Measurements from ENCODE around the gene TEX52. TPM values are rescaled to one million over a fixed set of nuclear protein-coding genes. Genes with fewer than 3 reads are reported as not detected.

The TEX52 gene
- total and polyA plus RNA-seq, 4 donors: not detected

DNA sequence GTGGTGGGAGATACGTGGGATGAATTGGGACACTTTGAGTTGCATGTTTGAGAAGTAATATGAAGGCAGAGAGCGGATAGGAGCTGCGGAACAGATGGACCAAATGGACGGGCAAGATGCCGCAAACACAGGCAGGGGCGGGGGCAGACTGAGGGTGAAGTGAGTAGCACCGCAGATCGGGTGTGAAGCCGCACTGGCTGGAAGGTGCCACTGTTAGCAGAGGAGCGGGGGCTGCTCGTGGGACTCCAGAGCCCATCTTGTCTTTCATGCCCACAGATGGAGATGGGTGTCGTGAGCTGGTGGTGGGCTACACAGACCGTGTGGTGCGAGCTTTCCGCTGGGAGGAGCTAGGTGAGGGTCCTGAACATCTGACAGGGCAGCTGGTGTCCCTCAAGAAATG, 37.0 kb downstream of the TEX52 start:
- no peaks in the 10 kb centered on the region for H3K27me3 ChIP-seq (ENCODE audit: control insufficient read depth in 4 of 4, insufficient read depth in 4 of 4, low read length in 3 of 4)
- H3K9me3 ChIP-seq (ENCODE audit: control insufficient read depth in 4 of 4, low read length in 3 of 4): no peaks in the 10 kb centered on the region
- 98% methylated on average over 15 of the region's 15 CpGs for WGBS
- H3K4me1 ChIP-seq (ENCODE audit: control insufficient read depth in 4 of 4, insufficient read depth in 4 of 4, low read length in 3 of 4): no peaks in the 10 kb centered on the region
- peaks cover 2 to 64% (median 49%) of the 10 kb centered on the region in 4 donors for H3K36me3 ChIP-seq (ENCODE audit: control insufficient read depth in 4 of 4, insufficient read depth in 3 of 4, low read depth in 1 of 4, low read length in 3 of 4)
- H3K9ac ChIP-seq (ENCODE audit: low read depth in 1 of 2, low read length in 2 of 2): no peak overlapping the region
- H3K27ac ChIP-seq (ENCODE audit: low read depth in 1 of 2, low read length in 2 of 2): no peak overlapping the region
- no peak overlapping the region for H3K4me3 ChIP-seq (ENCODE audit: low read depth in 1 of 3, low read length in 3 of 3)
- TF ChIP-seq HNF4G (IDR thresholded peaks at IDR 0.05) (no peak), EGR1 (IDR thresholded peaks at IDR 0.05; ENCODE audit: low read depth in 2 of 2) (no peak), RAD21 (IDR thresholded peaks at IDR 0.05) (no peak), REST (IDR thresholded peaks at IDR 0.05) (no peak), FOXA1 (IDR thresholded peaks at IDR 0.05) (no peak), NR2F2 (IDR thresholded peaks at IDR 0.05) (no peak), RXRA (IDR thresholded peaks at IDR 0.05) (no peak), TAF1 (conservative IDR thresholded peaks at IDR 0.05) (no peak), ATF3 (IDR thresholded peaks at IDR 0.05) (no peak)
- TF ChIP-seq, protein P1, sequence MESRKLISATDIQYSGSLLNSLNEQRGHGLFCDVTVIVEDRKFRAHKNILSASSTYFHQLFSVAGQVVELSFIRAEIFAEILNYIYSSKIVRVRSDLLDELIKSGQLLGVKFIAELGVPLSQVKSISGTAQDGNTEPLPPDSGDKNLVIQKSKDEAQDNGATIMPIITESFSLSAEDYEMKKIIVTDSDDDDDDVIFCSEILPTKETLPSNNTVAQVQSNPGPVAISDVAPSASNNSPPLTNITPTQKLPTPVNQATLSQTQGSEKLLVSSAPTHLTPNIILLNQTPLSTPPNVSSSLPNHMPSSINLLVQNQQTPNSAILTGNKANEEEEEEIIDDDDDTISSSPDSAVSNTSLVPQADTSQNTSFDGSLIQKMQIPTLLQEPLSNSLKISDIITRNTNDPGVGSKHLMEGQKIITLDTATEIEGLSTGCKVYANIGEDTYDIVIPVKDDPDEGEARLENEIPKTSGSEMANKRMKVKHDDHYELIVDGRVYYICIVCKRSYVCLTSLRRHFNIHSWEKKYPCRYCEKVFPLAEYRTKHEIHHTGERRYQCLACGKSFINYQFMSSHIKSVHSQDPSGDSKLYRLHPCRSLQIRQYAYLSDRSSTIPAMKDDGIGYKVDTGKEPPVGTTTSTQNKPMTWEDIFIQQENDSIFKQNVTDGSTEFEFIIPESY (IDR thresholded peaks at IDR 0.05): no peak
- TF ChIP-seq, protein P2, sequence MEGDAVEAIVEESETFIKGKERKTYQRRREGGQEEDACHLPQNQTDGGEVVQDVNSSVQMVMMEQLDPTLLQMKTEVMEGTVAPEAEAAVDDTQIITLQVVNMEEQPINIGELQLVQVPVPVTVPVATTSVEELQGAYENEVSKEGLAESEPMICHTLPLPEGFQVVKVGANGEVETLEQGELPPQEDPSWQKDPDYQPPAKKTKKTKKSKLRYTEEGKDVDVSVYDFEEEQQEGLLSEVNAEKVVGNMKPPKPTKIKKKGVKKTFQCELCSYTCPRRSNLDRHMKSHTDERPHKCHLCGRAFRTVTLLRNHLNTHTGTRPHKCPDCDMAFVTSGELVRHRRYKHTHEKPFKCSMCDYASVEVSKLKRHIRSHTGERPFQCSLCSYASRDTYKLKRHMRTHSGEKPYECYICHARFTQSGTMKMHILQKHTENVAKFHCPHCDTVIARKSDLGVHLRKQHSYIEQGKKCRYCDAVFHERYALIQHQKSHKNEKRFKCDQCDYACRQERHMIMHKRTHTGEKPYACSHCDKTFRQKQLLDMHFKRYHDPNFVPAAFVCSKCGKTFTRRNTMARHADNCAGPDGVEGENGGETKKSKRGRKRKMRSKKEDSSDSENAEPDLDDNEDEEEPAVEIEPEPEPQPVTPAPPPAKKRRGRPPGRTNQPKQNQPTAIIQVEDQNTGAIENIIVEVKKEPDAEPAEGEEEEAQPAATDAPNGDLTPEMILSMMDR (IDR thresholded peaks at IDR 0.05; ENCODE audit: low read depth, low read length, missing input control): no peak
- DNase-seq (ENCODE audit: low spot score): no peak

DNA sequence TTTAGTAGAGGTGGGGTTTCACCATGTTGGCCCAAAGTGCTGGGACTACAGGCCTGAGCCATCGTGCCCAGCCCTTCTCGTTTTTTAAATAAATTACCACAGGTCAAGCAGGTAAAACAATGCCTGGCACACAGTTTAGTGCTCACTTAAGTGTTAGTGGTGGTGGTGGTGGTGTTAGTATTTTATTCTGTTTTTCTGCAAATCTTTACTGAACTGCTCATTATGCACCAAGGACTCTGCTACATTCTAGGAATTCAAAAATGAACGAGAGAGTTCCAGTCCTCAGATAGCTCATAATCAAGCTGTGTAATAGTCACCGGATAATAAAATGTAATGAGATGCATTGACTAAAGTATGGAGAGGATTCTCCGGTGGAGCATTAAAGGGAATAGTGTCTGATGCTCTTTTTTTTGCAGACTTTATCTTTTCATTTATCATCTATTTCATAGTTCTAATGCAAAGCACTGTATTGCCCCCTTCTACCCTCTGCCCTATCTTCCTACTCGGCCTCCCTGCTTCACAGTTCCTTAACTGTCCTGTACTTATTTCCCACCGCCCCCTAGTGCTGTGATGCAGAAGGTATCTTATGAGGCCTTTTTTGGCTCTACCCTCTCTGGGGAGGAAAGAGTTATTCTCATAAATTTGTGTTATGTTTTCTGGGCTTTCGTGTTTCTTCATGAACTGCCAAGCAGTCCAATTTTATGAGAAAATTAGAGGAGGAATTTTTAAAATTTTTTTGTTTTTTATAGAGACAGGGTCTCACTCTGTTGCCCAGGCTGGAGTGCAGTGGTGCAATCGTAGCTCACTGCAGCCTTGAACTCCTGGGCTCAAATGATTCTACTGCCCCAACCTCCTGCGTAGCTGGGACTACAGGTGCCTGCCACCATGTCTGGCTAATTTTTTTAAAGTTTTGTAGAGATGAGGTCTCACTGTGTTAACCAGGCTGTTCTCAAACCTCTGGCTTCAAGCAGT, 43.3 kb downstream of the TEX52 start:
- H3K9me3 ChIP-seq (ENCODE audit: control insufficient read depth in 4 of 4, low read length in 3 of 4): no peaks in the 10 kb centered on the region
- H3K27ac ChIP-seq (ENCODE audit: low read depth in 1 of 2, low read length in 2 of 2): peak overlapping the region; percentile 97 to 99
- H3K4me3 ChIP-seq (ENCODE audit: low read depth in 1 of 3, low read length in 3 of 3): peak overlapping the region; percentile 61 to 91 (median 89)
- H3K36me3 ChIP-seq (ENCODE audit: control insufficient read depth in 4 of 4, insufficient read depth in 3 of 4, low read depth in 1 of 4, low read length in 3 of 4): peaks cover 0 to 12% (median 9%) of the 10 kb centered on the region in 4 donors
- WGBS: 9% methylated on average over 10 of the region's 10 CpGs
- peak; percentile 46 for DNase-seq (ENCODE audit: low spot score)
- H3K4me1 ChIP-seq (ENCODE audit: control insufficient read depth in 4 of 4, insufficient read depth in 4 of 4, low read length in 3 of 4): peaks cover 0 to 20% (median 15%) of the 10 kb centered on the region in 4 donors
- peak overlapping the region; percentile 75 to 90 for H3K9ac ChIP-seq (ENCODE audit: low read depth in 1 of 2, low read length in 2 of 2)
- no peaks in the 10 kb centered on the region for H3K27me3 ChIP-seq (ENCODE audit: control insufficient read depth in 4 of 4, insufficient read depth in 4 of 4, low read length in 3 of 4)
- TF ChIP-seq HNF4A (conservative IDR thresholded peaks at IDR 0.05) (peak in 1 of 2 donors; percentile 25), EGR1 (IDR thresholded peaks at IDR 0.05; ENCODE audit: low read depth in 2 of 2) (no peak), YY1 (IDR thresholded peaks at IDR 0.05) (no peak), FOXA1 (IDR thresholded peaks at IDR 0.05) (no peak), RXRA (IDR thresholded peaks at IDR 0.05) (no peak), TAF1 (conservative IDR thresholded peaks at IDR 0.05) (no peak), HNF4G (IDR thresholded peaks at IDR 0.05) (no peak), REST (IDR thresholded peaks at IDR 0.05) (no peak), SP1 (IDR thresholded peaks at IDR 0.05) (no peak), RAD21 (IDR thresholded peaks at IDR 0.05) (peak; percentile 73 to 79), NR2F2 (IDR thresholded peaks at IDR 0.05) (no peak), JUND (IDR thresholded peaks at IDR 0.05) (no peak)
- TF ChIP-seq, protein P1 (IDR thresholded peaks at IDR 0.05): no peak

Measured in liver (tissue), 9 donors.